HG03439 (cell line): Measurements from ENCODE around the gene ANKRD22.

Experiments
- ATAC-seq: cut with Tn5 transposase; IDR thresholded peaks from one replicate; pipeline ENCODE4 v1.9.1; 2021; ENCODE audit warnings: mild to moderate bottlenecking, moderate library complexity; ENCODE audit not compliant: unreplicated experiment

ANKRD22 gene

GRCh38 chr10:88803641-88804040 is 48.0 kb downstream of the ANKRD22 start:
- ATAC-seq: no peak

- no peak for ATAC-seq
These were observed 48.9 kb downstream of the ANKRD22 start, which contains the start of gene LIPM for GRCh38 chr10:88802523-88803285. LIPM (plus strand) TSS chr10:88802730; CDS start chr10:88802897, 167 bp downstream.

- no peak for ATAC-seq
These were observed 51.2 kb downstream of the ANKRD22 start for GRCh38 chr10:88800152-88801125.

GRCh38 chr10:88794731-88795130 is 56.9 kb downstream of the ANKRD22 start:
- ATAC-seq: no peak

- no peak for ATAC-seq
These were observed 57.8 kb downstream of the ANKRD22 start for GRCh38 chr10:88793712-88794299.

DNA sequence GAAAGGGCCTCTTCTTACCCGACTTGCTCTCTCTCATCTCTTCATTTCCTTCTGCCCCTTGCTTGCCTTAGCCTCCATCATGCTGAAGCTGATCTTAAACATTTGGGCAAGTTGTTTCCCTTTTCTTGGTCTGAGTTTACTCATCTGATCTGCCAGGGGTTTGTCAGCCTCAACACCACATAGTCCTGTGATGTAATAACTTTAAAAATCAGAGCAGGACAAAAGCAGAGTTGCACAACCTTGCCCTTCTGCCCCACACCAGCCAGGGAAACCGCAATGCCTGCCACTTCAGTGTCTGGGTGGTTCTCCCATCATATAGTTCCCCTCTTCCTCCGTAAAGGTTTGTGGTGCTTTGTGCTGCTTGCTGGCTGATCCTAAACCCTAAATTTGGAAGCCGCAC is 59.0 kb downstream of the ANKRD22 start:
- no peak for ATAC-seq

GRCh38 chr10:88791924-88792323 is 59.7 kb downstream of the ANKRD22 start:
- no peak for ATAC-seq

DNA sequence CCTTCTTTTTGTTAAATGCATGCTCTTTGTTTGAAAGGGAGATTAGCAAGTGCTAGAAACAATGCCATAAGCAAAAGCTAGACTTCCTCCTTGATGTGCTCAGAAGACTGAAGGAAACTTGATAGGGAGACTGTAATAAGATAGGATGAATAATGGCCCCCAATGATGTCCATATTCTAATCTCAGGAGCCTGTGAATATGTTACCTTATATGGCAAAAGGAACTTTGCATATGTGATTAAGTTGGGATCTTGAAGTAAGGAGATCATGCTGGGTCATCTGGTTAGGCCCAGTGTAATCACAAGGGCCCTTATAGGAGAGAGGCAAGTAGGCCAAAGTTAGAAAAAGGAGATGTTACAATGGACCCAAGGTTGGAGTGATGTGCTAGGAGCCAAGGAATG is 62.7 kb downstream of the ANKRD22 start:
- ATAC-seq: no peak

- no peak for ATAC-seq
These were observed 64.2 kb downstream of the ANKRD22 start for GRCh38 chr10:88787463-88787862.

GRCh38 chr10:88786032-88786770 is 65.4 kb downstream of the ANKRD22 start:
- no peak for ATAC-seq

- ATAC-seq: no peak
These were observed 67.9 kb downstream of the ANKRD22 start for GRCh38 chr10:88783724-88784123.

GRCh38 chr10:88782222-88782621 is 69.4 kb downstream of the ANKRD22 start:
- ATAC-seq: no peak

DNA sequence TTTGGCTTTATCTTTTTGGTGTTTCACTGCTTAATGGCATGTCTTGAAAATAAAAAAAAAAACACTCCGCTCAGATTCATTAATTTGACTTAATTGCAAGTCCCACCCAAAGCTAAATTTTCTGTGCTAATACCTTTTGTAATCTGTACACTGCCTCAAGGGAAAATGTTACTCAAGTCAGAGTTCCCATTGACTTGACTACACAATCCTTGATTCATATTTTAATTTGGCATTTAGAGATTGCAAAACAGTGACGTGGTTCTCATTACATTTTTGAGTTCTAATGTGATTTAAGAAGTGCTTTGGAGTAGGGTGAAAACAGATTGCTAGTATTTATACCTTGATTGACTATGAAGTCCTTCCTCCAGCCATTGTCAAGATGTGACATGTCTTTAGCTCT is 70.4 kb downstream of the ANKRD22 start:
- ATAC-seq: no peak
